ENCODE measurements around the gene ATG16L2.

Gene ATG16L2

DNA sequence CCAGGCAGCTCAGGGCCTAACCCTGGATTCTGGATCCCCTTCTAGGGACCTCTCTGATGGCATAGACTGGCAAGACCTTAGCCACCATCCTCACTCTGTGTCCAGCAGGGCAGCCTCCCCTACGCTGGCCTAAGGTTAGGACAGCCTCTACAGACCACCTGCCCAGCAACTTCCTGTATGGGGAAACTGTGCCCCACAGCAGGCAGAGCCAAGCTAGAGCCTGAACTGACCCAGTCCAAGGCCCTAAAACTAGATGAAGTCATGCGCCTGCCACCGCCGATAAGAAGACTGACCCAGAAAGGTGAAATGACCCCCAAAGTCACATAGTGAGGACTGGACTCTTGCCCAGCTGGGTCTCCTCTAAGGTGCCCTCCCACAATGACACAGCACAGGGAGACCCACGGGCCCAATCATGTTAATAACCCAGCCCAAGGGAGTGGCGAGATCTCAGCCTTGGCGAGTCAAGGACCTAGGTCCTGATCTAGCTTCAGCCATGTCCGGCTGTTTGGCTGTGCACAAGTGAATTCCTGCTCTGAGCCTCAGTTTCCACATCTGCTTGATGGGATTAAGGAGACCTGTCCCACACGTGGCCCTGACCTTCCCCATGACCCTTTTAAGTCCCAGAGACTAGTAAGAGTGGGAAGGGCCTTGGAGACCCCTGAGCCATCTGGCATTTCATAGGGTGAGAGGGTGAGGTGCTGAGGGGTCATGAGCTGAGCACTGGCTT, 37.9 kb upstream of the ATG16L2 start:
- ATAC-seq (no peak), DNase-seq (ENCODE audit: low spot score in 2 of 2) (no peak)
- Mint-ChIP-seq H3K4me3 (no peak overlapping the region), H3K36me3 (peaks cover 5% of the 10 kb centered on the region), H3K9me3 (no peaks in the 10 kb centered on the region), H3K4me1 (peaks cover 46% of the 10 kb centered on the region), H3K27ac (peak overlapping the region; percentile 45)

- DNase-seq (ENCODE audit: low spot score in 2 of 2) (no peak), ATAC-seq (no peak)
- Mint-ChIP-seq H3K36me3 (peaks cover 7% of the 10 kb centered on the region), H3K4me3 (no peak overlapping the region), H3K27ac (peak overlapping the region; percentile 64), H3K9me3 (no peaks in the 10 kb centered on the region), H3K4me1 (peaks cover 50% of the 10 kb centered on the region)
Observed at GRCh38 chr11:72776844-72777754, 37.1 kb upstream of the ATG16L2 start.

DNA sequence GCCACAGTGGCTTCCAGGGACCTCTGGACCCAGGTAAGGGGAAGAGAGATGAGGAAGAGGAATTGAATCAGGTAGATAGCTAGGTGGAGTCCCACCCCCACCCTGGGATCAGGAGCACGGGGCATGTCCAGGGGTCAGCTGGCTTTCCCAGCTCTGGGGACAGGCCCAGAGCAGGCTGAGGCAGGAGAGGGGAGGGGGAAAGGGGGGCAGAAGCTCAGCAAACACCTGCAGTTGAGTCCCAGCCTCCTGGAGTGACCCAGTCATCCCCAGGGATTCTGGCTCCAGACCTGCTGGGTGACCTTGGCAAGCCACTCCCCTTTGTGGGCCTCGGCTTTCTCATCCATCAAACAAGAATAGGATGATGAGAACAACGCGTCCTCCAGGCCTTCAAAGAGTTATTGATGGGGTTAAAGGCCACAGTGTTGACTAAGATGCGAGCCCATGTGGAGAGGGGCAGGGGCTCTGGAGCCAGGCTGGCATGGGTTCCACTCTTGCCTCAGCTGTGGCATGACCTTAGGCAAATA, 36.4 kb upstream of the ATG16L2 start:
- DNase-seq (ENCODE audit: low spot score in 2 of 2) (no peak), ATAC-seq (no peak)
- Mint-ChIP-seq H3K36me3 (peaks cover 9% of the 10 kb centered on the region), H3K9me3 (no peaks in the 10 kb centered on the region), H3K4me1 (peaks cover 50% of the 10 kb centered on the region), H3K4me3 (no peak overlapping the region), H3K27ac (peak overlapping the region; percentile 64)

- no peak for DNase-seq (ENCODE audit: low spot score in 2 of 2)
- H3K36me3 Mint-ChIP-seq: peaks cover 9% of the 10 kb centered on the region
- ATAC-seq: no peak
- peak overlapping the region; percentile 49 for H3K27ac Mint-ChIP-seq
- peaks cover 43% of the 10 kb centered on the region for H3K4me1 Mint-ChIP-seq
- peak overlapping the region; percentile 68 for H3K4me3 Mint-ChIP-seq
- H3K9me3 Mint-ChIP-seq: no peaks in the 10 kb centered on the region
Observed at GRCh38 chr11:72778535-72779494, 35.4 kb upstream of the ATG16L2 start.

DNA sequence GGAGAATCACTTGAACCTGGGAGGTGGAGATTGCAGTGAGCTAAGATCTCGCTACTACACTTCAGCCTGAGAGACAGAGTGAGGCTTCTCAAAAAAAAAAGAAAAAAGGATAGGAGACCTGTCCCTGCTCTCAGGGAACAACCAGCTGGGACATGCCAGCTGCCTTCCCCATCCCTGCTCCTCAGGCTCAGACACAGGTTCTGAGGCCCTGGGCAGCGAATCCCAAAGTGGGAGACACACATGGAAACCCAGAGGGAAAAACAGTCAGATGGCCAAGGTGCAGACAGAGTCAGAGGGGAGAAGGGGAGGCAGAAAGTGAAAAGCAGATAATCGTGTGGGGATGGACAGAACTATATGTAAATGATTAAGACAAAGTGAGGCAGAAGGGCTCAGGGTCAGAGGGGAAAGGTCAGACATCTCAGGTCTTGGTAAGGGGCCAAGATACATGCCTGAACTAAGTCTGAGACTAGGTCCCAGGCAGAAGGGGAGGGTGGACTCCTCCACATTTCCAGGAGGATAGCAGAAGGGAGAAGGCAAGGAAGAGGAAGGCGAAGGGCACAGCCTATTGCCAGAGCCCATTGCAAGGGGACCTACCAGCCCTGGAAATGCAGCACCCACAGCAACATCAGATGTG, 34.6 kb upstream of the ATG16L2 start:
- Mint-ChIP-seq H3K9me3 (no peaks in the 10 kb centered on the region), H3K36me3 (peaks cover 9% of the 10 kb centered on the region), H3K4me3 (peak overlapping the region; percentile 68), H3K4me1 (peaks cover 41% of the 10 kb centered on the region), H3K27ac (peak overlapping the region; percentile 49)
- ATAC-seq: no peak
- no peak for DNase-seq (ENCODE audit: low spot score in 2 of 2)

DNA sequence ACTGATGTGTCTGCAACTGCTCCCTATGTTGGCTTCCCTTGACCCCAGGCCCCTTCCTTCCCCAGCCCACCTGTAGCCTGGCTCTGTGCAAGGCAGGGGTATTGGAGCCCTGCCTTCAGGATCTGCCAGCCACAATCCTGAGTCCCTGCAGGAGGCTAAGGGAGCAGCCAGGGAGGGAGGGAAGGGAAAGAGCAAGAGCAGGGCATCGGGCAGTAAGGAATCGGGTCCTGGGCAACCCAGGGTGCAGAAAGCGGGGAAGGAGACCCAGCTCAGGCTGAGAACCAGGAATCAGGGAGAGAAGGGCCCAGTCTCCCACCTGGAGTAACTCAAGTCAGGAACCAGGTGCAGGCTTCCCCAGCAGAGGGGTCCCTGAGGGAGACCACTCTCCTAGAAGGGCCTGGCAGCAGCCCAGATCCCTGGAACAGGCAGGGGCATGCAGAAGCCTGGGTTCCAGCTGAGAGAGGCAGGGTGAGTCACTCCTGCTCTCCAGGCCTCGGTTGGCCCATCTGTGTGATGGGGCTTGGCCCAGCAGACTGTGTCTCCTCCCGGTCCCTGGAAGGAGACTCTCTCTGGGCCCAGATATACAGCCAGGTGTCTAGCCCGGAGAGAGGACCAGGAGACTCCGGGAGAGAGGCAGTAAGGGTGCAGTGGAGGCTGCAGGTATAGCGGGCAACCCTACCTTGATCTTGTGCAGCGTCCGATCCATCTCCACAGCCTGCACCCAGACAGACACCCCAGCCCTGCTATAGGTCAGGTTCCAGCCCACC, 33.7 kb upstream of the ATG16L2 start:
- DNase-seq (ENCODE audit: low spot score in 2 of 2) (no peak), ATAC-seq (no peak)
- H3K9me3 Mint-ChIP-seq: no peaks in the 10 kb centered on the region
- H3K4me3 Mint-ChIP-seq: peak overlapping the region; percentile 68
- H3K4me1 Mint-ChIP-seq: peaks cover 41% of the 10 kb centered on the region
- peak overlapping the region; percentile 49 for H3K27ac Mint-ChIP-seq
- peaks cover 9% of the 10 kb centered on the region for H3K36me3 Mint-ChIP-seq

DNA sequence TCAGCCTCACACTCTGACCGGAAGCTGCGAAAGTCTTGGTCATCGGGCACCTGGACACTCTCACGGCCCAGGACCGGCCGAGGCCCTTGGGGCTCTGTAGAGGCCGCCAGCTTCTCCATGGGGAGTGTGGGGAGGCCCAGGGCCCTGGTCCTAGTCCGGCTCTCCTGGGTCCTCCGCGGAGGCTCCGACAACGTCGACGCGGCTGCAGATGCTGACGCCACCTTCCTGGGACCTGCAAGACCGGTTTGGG, 33.2 kb upstream of the ATG16L2 start:
- peaks cover 9% of the 10 kb centered on the region for H3K36me3 Mint-ChIP-seq
- H3K4me1 Mint-ChIP-seq: peaks cover 38% of the 10 kb centered on the region
- no peak overlapping the region for H3K27ac Mint-ChIP-seq
- peak overlapping the region; percentile 68 for H3K4me3 Mint-ChIP-seq
- ATAC-seq: no peak
- DNase-seq (ENCODE audit: low spot score in 2 of 2): no peak
- H3K9me3 Mint-ChIP-seq: no peaks in the 10 kb centered on the region

DNA sequence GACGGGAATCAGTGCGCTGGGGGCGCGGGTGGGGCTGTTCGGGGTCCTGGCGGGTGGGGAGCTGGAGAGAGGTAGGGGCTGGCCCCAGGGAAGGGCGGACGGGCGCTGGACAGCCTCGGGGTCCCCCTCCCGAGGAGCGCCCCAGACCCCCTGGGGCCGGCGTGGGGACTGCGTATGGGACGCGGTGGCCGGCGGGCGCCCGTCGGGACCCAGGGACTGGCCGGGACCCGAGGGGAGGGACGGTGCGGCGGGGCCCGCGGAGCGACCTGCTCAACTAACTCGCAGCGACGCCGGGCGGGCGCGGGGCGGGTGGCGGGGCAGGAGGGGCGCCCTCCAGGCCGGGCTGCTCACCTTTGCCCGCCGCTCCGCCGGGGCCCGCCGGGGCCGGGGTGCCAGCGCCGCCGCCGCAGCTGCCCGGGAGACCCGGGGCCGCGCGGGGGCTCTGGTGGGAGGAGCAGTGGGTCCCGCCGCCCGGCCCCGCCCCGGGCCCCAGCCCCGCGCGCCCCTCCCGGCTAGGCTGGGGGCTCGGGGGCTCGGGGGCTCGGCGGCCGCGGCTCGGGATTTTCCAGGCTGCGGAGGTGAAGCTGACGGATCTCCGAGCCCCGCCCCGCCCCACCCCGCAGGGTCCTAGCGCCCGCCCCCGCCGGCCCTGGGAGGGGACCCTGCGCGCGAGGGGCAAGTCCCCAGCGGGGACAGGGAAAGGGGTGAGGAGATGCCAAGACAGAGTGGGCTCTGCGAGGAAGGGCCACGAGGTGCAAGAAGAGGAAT, 32.7 kb upstream of the ATG16L2 start:
- ATAC-seq: peak; percentile 63
- Mint-ChIP-seq H3K27ac (peak overlapping the region; percentile 12), H3K4me1 (peaks cover 33% of the 10 kb centered on the region), H3K36me3 (peaks cover 9% of the 10 kb centered on the region), H3K4me3 (peak overlapping the region; percentile 70), H3K9me3 (no peaks in the 10 kb centered on the region)
- peak; percentile 33 to 68 for DNase-seq (ENCODE audit: low spot score in 2 of 2)

GRCh38 chr11:72782081-72782920, 31.9 kb upstream of the ATG16L2 start:
- H3K4me3 Mint-ChIP-seq: peak overlapping the region; percentile 70
- peaks cover 30% of the 10 kb centered on the region for H3K4me1 Mint-ChIP-seq
- peak overlapping the region; percentile 12 for H3K27ac Mint-ChIP-seq
- ATAC-seq: peak; percentile 3
- peaks cover 9% of the 10 kb centered on the region for H3K36me3 Mint-ChIP-seq
- no peaks in the 10 kb centered on the region for H3K9me3 Mint-ChIP-seq
- DNase-seq (ENCODE audit: low spot score in 2 of 2): no peak

GRCh38 chr11:72783144-72783905, 30.9 kb upstream of the ATG16L2 start:
- H3K9me3 Mint-ChIP-seq: no peaks in the 10 kb centered on the region
- peaks cover 40% of the 10 kb centered on the region for H3K4me1 Mint-ChIP-seq
- H3K4me3 Mint-ChIP-seq: peak overlapping the region; percentile 70
- ATAC-seq: no peak
- H3K27ac Mint-ChIP-seq: no peak overlapping the region
- DNase-seq (ENCODE audit: low spot score in 2 of 2): no peak
- peaks cover 9% of the 10 kb centered on the region for H3K36me3 Mint-ChIP-seq

- no peak overlapping the region for H3K4me3 Mint-ChIP-seq
- H3K4me1 Mint-ChIP-seq: peaks cover 36% of the 10 kb centered on the region
- no peak for ATAC-seq
- no peak for DNase-seq (ENCODE audit: low spot score in 2 of 2)
- H3K36me3 Mint-ChIP-seq: peaks cover 6% of the 10 kb centered on the region
- H3K9me3 Mint-ChIP-seq: no peaks in the 10 kb centered on the region
- H3K27ac Mint-ChIP-seq: no peak overlapping the region
Observed at GRCh38 chr11:72784662-72785061, 29.5 kb upstream of the ATG16L2 start.

Measured in stimulated activated effector memory CD8-positive, alpha-beta T cell treated with anti-CD3 and anti-CD28 coated beads, Interleukin-12 subunit alpha, Interleukin-12 subunit beta, amount 100 ng/mL, for 72 hours (primary cell).